ENCODE results near the gene DOCK1. TPM values are rescaled to one million over a fixed set of nuclear protein-coding genes. Genes with fewer than 3 reads are reported as not detected.

The DOCK1 gene
- polyA plus RNA-seq, 1 experiment: 37.9 TPM

GRCh38 chr10:127033216-127034033 is 128.2 kb downstream of the DOCK1 start:
- TF ChIP-seq CTCF (IDR thresholded peaks at IDR 0.05; ENCODE audit: low read depth, low read length): no peak
- POLR2A ChIA-PET: interaction anchor here (0.6 kb wide), 1 partner anchor 67 kb away, joined by 4 read pairs; no protein-coding TSS in a partner anchor
- no peak overlapping the region for H3K4me3 ChIP-seq (ENCODE audit: low read depth, low read length)
- no peak for DNase-seq (ENCODE audit: low read depth, low spot score)
- H3K27me3 ChIP-seq (ENCODE audit: control insufficient read depth, insufficient read depth, low read length): no peaks in the 10 kb centered on the region
- CTCF ChIA-PET: no interaction called here
- no peak overlapping the region for H3K27ac ChIP-seq (ENCODE audit: low read depth, low read length)
- no peaks in the 10 kb centered on the region for H3K9me3 ChIP-seq (ENCODE audit: control insufficient read depth, insufficient read depth, low read length)

- ChIA-PET CTCF (no interaction called here), POLR2A (no interaction called here)
- H3K27ac ChIP-seq (ENCODE audit: low read depth, low read length): no peak overlapping the region
- DNase-seq (ENCODE audit: low read depth, low spot score): no peak
- no peak overlapping the region for H3K4me3 ChIP-seq (ENCODE audit: low read depth, low read length)
- no peak for TF ChIP-seq CTCF (IDR thresholded peaks at IDR 0.05; ENCODE audit: low read depth, low read length)
- H3K9me3 ChIP-seq (ENCODE audit: control insufficient read depth, insufficient read depth, low read length): no peaks in the 10 kb centered on the region
- no peaks in the 10 kb centered on the region for H3K27me3 ChIP-seq (ENCODE audit: control insufficient read depth, insufficient read depth, low read length)
Observed at GRCh38 chr10:127034034-127034633, 128.9 kb downstream of the DOCK1 start.

- ChIA-PET POLR2A (interaction anchor here (0.6 kb wide), 1 partner anchor 50 kb away, joined by 5 read pairs; no protein-coding TSS in a partner anchor), CTCF (no interaction called here)
- no peak for TF ChIP-seq CTCF (IDR thresholded peaks at IDR 0.05; ENCODE audit: low read depth, low read length)
- Histone ChIP-seq H3K9me3 (ENCODE audit: control insufficient read depth, insufficient read depth, low read length) (no peaks in the 10 kb centered on the region), H3K4me3 (ENCODE audit: low read depth, low read length) (no peak overlapping the region), H3K27ac (ENCODE audit: low read depth, low read length) (no peak overlapping the region), H3K27me3 (ENCODE audit: control insufficient read depth, insufficient read depth, low read length) (no peaks in the 10 kb centered on the region)
- no peak for DNase-seq (ENCODE audit: low read depth, low spot score)
Observed at GRCh38 chr10:127034790-127035189, 129.6 kb downstream of the DOCK1 start.

GRCh38 chr10:127035827-127036226 is 130.6 kb downstream of the DOCK1 start:
- DNase-seq (ENCODE audit: low read depth, low spot score): no peak
- CTCF ChIA-PET: no interaction called here

More at GRCh38 chr10:127035827-127036226, 130.6 kb downstream of the DOCK1 start:
- POLR2A ChIA-PET: no interaction called here
- Histone ChIP-seq H3K4me3 (ENCODE audit: low read depth, low read length) (no peak overlapping the region), H3K27ac (ENCODE audit: low read depth, low read length) (no peak overlapping the region), H3K27me3 (ENCODE audit: control insufficient read depth, insufficient read depth, low read length) (no peaks in the 10 kb centered on the region), H3K9me3 (ENCODE audit: control insufficient read depth, insufficient read depth, low read length) (no peaks in the 10 kb centered on the region)
- no peak for TF ChIP-seq CTCF (IDR thresholded peaks at IDR 0.05; ENCODE audit: low read depth, low read length)

Measured in AG04450 (cell line).